ENCODE data around the gene ZBTB20. TPM values are rescaled to one million over a fixed set of nuclear protein-coding genes. Genes with fewer than 3 reads are reported as not detected.

The ZBTB20 gene
- total and polyA plus RNA-seq, 2 donors (not counting 1 experiment from before 2014, with no cell fraction given), result 4.0 to 123 TPM

DNA sequence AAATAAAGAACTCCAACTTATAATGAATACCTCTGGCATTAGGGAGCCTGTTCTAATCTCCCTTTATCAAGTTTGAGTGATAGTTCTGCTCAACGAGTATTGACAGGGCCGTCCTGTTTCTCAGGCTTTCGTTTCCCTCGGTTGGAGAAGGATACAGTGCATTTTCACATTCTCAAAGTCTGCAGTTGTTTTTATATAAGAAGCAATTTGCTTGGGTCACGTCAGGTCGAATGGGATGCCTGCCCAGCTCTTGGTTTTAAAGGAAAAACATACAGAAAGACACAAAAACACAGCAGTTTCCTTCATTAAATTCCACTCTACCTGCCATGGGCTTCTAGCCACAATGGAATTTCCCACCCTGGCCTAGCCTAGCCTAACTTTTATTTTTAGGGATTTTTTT lies 487.0 kb downstream of the ZBTB20 start:
- no peak overlapping the region for H3K4me3 Mint-ChIP-seq
- ChIA-PET CTCF (no interaction called here), POLR2A (no interaction called here)
- H3K36me3 ChIP-seq (replicated peaks in 1 of 2; ENCODE audit: control extremely low read depth in 1 of 2, control insufficient read depth in 1 of 2, extremely low read depth in 1 of 2, insufficient read depth in 2 of 2, low read length in 1 of 2), result no peaks in the 10 kb centered on the region
- H4K20me1 ChIP-seq (ENCODE audit: control insufficient read depth, insufficient read depth, low read length, poor library complexity, severe bottlenecking), result no peaks in the 10 kb centered on the region
- ATAC-seq (ENCODE audit: low read depth) (no peak), DNase-seq (no peak)
- H3K4me3 ChIP-seq (ENCODE audit: control extremely low read depth in 1 of 5, extremely low read depth in 1 of 5, insufficient read depth in 1 of 5, low read depth in 2 of 5, low read length in 4 of 5), result no peak overlapping the region
- H3K79me2 ChIP-seq (ENCODE audit: control insufficient read depth, insufficient read depth, low read length), result no peaks in the 10 kb centered on the region
- H3K27me3 Mint-ChIP-seq, result no peaks in the 10 kb centered on the region
- H2AFZ ChIP-seq (ENCODE audit: insufficient read depth, low read depth, low read length, poor library complexity, severe bottlenecking), result no peak overlapping the region
- H3K27ac Mint-ChIP-seq, result no peak overlapping the region
- 73% methylated on average over 4 of the region's 6 CpGs for WGBS (ENCODE audit: insufficient coverage)
- H3K4me2 ChIP-seq (replicated peaks; ENCODE audit: low read depth, low read length, poor library complexity, severe bottlenecking), result no peak overlapping the region
- H3K4me1 ChIP-seq (ENCODE audit: control insufficient read depth in 2 of 2, insufficient read depth in 2 of 2, low read length in 2 of 2), result peaks cover 0 to 8% of the 10 kb centered on the region in 2 donors
- H3K9ac ChIP-seq (ENCODE audit: low read length), result no peak overlapping the region
- peaks cover 0 to 4% (median 0%) of the 10 kb centered on the region in 3 donors for H3K9me3 ChIP-seq (ENCODE audit: control extremely low read depth in 1 of 3, control insufficient read depth in 2 of 3, insufficient read depth in 1 of 3, low read length in 2 of 3)
- H3K9me3 Mint-ChIP-seq (ENCODE audit: insufficient read depth), result peaks cover 3% of the 10 kb centered on the region
- TF ChIP-seq CTCF (IDR thresholded peaks at IDR 0.05), result no peak
- no peak for TF ChIP-seq EZH2 (IDR thresholded peaks at IDR 0.05; ENCODE audit: borderline replicate concordance, insufficient read depth, low read depth, low read length, poor library complexity, severe bottlenecking)
- intact Hi-C loops (cut with micrococcal nuclease), result no loop called here
- peaks cover 13% of the 10 kb centered on the region for H3K4me1 Mint-ChIP-seq
- H3K27ac ChIP-seq (ENCODE audit: low read length in 2 of 2), result no peak overlapping the region
- no peaks in the 10 kb centered on the region for H3K27me3 ChIP-seq (replicated peaks in 1 of 4; ENCODE audit: control extremely low read depth in 1 of 4, control insufficient read depth in 3 of 4, insufficient read depth in 4 of 4, low read length in 3 of 4)

DNA sequence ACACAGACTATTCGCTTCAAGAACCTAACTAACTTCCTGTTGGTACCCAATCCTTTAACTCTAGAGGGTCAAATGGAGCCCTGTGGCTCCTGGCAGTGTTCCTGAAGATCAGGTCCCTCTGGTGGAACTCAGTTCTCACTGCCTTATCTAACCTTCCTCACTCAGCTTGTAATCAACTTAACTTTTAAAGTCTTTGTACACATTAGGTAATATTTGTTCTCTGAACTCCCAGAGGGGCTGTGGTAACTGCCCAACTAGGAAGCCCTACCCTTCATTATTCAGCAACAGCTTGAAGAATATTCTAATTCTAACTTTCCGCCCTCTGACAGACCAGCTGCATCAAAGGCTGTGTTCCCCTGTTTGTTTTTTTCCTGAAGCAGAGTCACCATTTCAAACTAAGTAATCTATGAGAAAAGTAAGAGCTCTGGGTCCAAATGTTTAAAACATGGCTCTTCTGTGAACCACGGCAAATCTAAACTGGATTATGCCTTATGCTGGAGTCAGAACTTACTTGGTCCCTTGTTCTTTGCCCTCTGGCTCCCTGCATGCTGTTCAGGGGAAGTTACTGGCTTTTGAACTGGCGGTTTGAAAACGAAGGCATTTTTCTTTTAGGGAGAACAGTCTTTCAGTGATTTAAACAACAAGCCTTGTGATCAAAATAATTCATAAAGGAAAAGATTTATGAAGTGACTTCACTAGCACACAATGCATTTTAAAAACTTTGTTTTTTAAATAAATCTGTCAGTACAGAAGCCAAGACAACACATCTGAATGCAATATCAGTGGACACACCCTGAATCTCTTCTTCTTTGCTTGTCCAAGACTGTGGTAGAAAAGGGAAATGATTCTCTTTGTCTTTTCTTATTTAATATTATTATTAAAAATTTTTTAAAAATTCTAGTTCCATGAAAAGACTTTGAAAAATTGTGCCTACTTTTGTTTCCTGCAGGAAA lies 487.7 kb downstream of the ZBTB20 start:
- peak; percentile 36 for ATAC-seq (ENCODE audit: low read depth)
- peak overlapping the region in 1 of 2 donors; percentile 9 for H3K27ac ChIP-seq (ENCODE audit: low read length in 2 of 2)

More for the DNA sequence above, 487.7 kb downstream of the ZBTB20 start:
- H3K27ac Mint-ChIP-seq, result peak overlapping the region; percentile 59
- Histone ChIP-seq H4K20me1 (ENCODE audit: control insufficient read depth, insufficient read depth, low read length, poor library complexity, severe bottlenecking) (no peaks in the 10 kb centered on the region), H3K4me1 (ENCODE audit: control insufficient read depth in 2 of 2, insufficient read depth in 2 of 2, low read length in 2 of 2) (peaks cover 0 to 8% of the 10 kb centered on the region in 2 donors), H3K4me3 (ENCODE audit: control extremely low read depth in 1 of 5, extremely low read depth in 1 of 5, insufficient read depth in 1 of 5, low read depth in 2 of 5, low read length in 4 of 5) (no peak overlapping the region), H3K9ac (ENCODE audit: low read length) (peak overlapping the region; percentile 3), H3K36me3 (replicated peaks in 1 of 2; ENCODE audit: control extremely low read depth in 1 of 2, control insufficient read depth in 1 of 2, extremely low read depth in 1 of 2, insufficient read depth in 2 of 2, low read length in 1 of 2) (no peaks in the 10 kb centered on the region), H2AFZ (ENCODE audit: insufficient read depth, low read depth, low read length, poor library complexity, severe bottlenecking) (no peak overlapping the region), H3K79me2 (ENCODE audit: control insufficient read depth, insufficient read depth, low read length) (no peaks in the 10 kb centered on the region), H3K27me3 (replicated peaks in 1 of 4; ENCODE audit: control extremely low read depth in 1 of 4, control insufficient read depth in 3 of 4, insufficient read depth in 4 of 4, low read length in 3 of 4) (no peaks in the 10 kb centered on the region), H3K9me3 (ENCODE audit: control extremely low read depth in 1 of 3, control insufficient read depth in 2 of 3, insufficient read depth in 1 of 3, low read length in 2 of 3) (peaks cover 0 to 3% (median 0%) of the 10 kb centered on the region in 3 donors), H3K4me2 (replicated peaks; ENCODE audit: low read depth, low read length, poor library complexity, severe bottlenecking) (no peak overlapping the region)
- no peaks in the 10 kb centered on the region for H3K27me3 Mint-ChIP-seq
- H3K4me3 Mint-ChIP-seq, result no peak overlapping the region
- H3K4me1 Mint-ChIP-seq, result peaks cover 13% of the 10 kb centered on the region
- intact Hi-C loops (cut with micrococcal nuclease), result no loop called here
- TF ChIP-seq EZH2 (IDR thresholded peaks at IDR 0.05; ENCODE audit: borderline replicate concordance, insufficient read depth, low read depth, low read length, poor library complexity, severe bottlenecking), result no peak
- TF ChIP-seq CTCF (IDR thresholded peaks at IDR 0.05), result no peak
- DNase-seq, result peak; percentile 4
- ChIA-PET CTCF (no interaction called here), POLR2A (no interaction called here)
- WGBS (ENCODE audit: insufficient coverage), result 84% methylated on average over 2 of the region's 5 CpGs
- no peaks in the 10 kb centered on the region for H3K9me3 Mint-ChIP-seq (ENCODE audit: insufficient read depth)

All from B cell (primary cell).